GM21723 (cell line): ENCODE data around the gene SPATA2L.
A peak's percentile ranks its signal among the peaks of the same experiment; 100 is the strongest.

Experiments
- ATAC-seq: cut with Tn5 transposase; IDR thresholded peaks from one replicate; pipeline ENCODE4 v1.9.1; 2021; ENCODE audit warnings: mild to moderate bottlenecking, moderate library complexity; ENCODE audit not compliant: unreplicated experiment

Gene SPATA2L

DNA sequence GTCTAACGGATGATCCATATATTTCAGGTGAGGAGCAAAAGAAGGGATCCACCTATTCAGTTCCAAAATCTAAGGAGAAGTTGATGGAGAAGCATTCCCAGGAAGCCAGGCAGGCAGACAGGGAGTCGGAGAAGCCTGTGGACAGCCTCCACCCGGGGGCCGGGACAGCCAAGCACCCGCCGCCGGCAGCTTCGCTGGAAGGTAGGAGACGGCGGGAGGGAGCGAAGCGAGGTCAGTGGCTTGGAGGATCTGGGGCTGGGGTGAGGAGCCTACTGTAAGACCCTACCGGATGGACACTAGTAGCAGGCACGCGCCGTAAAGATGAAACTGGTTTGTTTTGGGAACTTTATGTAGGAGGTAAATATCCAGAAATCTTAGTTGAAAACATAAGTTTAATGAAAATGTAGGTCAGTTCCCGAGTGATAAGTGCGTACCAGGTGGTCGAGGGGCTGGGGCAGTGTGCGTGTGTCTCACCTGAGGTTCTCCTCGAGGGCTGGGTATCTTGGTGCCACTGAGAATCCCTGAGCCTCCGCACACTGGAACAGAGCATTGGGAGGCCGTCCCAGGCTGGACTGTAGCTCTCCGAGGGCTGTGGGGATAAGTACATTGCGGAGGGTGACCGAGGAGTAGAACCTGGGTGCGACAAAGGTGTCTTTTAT lies 43.2 kb downstream of the SPATA2L start:
- ATAC-seq = no peak

DNA sequence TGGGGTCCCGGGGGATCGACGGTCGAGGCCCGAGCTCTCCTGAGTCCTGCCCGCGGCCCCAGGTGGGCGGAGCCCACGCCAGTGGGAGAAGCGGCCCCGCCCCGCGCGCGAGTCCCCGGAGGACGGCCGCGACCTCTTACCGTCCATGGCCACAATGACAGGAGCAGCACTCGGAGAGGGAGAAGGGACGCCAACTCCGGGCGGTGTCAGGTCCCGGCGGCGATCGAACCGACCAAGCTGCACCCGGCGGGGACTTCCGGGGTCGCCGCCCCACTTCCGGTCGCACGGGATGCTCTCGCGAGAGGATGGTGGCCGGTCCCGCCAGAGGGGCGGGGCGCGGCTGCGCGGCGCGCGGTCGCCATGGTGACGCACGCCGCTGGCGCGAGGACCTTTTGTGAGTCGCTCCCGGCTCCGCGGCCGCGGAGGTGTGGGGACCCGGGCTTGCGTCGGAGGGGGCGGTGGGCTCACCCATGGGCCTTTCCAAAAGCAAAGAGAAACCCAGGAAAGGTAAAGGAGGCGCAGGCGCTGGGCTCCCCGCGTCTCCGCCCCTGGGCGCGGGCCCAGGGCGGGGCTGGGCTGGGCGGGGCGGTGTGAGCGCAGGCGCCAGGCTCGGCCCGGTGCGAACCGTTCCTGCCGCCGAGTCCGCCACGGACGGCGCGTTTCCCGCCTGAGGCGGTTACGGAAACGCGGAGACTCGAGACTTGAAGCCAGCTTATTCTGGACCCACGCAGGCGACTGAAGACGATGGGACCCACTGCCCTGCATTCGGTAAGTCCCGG lies 43.9 kb downstream of the SPATA2L start, which contains the start of the genes CHMP1A and SPATA33:
Gene CHMP1A, minus strand, starts transcription at position 267 of the 779 bp plus-strand sequence. Its CDS starts 120 bp downstream, at position 147.
Gene SPATA33, plus strand, starts transcription at position 395 of the 779 bp plus-strand sequence. Its CDS starts 76 bp downstream, at position 471.
- ATAC-seq = peak; percentile 90

DNA sequence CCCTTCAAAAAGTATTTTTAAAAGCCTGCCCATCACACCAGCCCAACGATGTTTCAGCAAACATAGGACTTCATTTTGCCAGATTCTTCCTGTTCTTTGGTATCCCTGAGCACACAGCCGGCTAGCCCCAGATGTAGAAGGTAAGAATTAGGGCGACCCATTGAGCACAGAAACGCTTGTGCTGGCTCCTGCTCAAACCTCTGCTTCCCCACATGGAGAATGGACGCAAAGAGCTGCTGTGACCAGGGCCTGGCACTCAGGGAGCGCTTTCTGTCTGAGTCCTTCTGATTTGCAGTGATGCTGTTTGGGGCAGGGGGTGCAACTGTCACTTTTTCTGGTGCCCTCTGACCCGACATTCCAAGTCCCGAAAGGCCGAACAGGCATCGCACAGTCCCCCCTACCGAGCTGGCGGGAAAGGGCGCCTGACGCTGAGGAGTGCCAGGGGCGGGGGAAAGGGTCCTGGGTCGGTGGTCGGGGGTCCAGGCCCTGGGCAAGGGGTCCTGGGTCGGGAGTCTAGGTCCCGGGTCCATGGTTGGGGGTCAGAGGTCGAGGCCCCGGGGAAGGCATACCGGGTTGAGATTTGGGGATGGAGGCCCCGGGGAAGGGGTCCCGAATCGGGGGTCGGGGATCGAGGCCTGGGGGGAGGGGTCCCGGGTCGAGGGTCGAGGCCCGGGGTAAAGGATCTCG lies 44.9 kb downstream of the SPATA2L start:
- no peak for ATAC-seq

DNA sequence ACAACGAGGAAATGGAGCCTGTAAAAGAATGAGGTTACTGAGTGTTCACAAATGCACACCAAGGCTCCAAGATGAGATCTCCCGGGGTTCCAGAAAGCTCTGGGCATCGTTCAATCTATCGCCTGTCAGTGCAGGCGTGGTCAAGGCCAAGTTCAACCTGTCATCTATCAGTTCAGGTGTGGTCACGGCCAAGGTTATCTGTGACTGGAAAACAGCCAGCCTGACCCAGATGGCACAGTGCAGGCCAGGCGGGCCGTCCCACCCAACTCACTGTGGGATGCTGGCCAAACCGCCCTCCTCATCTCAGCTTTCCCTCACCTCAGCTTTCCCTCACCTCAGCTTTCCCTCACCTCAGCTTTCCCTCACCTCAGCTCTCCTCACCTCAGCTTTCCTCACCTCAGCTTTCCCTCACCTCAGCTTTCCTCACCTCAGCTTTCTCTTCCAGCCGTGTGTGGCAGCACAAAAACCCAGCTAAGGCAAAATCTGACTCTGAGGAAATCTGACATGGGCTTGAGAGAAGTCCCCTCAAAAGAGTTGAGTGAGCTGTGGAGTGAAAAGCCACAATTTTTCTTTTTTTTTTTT lies 46.4 kb downstream of the SPATA2L start:
- ATAC-seq = no peak

DNA sequence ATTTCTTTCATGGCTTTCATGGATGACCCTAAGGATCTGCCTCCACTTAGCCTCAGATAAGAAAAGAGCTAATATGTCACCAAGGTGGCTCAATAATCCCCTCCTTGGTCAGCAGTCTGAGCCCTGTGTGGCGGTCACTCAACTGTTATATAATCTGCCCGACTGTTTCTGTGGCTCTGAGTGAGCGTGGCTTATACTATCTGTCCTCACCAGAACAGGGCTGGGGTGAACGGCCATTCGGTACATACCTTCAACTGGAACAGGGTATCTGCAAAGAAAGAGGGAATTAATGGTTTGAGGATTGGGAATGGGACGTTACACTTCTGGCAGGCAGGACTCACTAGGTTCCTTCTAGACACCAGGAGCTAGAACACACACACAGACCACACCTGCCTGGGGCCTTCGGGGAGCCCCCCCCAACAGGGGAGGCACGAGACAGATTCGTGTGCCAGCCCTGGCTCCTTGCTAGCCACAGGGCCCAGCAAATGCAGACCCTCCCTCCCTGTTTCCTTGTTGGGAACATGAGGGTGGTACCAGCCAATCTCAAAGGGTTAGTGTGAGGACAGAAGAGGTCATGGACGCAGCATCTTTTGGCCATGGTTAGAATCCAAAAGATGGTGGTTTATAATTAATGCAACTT lies 47.7 kb downstream of the SPATA2L start:
- ATAC-seq = no peak

DNA sequence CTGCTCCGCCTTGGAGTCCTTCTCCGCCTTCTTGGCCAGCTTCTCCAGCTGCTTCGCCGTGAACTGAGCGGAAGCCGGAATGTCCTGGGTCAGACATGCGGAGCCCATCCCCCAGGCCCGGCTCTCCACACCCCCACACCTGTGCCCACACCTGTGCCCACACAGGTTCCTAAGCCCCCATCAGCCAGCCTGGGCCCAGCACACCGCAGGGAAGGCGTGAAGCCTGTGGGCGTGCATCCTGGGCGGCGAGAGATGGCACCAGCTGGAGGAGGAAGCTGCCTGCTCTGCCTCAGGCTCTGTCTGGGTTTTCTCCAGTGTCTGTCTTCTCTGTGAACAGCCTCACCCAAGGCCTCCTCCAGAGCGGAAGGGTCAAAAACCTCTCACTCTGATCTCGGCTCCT lies 49.9 kb downstream of the SPATA2L start:
- no peak for ATAC-seq

DNA sequence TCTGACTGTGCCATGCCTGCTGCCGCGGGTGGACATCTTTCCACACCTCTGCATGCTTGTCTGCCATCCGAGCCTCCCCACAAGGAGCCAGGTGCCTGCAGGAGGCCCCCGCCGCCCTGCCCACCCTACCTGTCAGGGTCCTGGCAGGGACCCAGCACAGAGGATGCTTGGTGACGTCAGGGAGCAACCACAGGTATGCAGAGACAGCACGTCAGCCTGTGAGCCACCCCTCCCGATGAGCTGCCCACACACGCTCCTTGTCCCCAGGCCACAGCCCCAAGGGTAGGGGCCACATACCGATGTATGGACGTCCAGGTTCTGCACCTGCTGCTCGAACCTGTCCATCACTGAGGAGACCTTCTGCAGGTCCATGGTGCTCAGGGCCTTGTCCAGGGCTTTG lies 54.6 kb downstream of the SPATA2L start:
- ATAC-seq = no peak
